HEK293T (cell line): ENCODE data around the gene SMIM14.
"Not testable (repeated sequence)": the region's sequence is repeated elsewhere in the genome, so short reads cannot be mapped to it uniquely, and the experiment has no call there.

Experiments
- CTCF ChIA-PET: fragments of 350-600 bp; formaldehyde crosslinking; extraction: SDS; loops from one replicate; lab custom pipeline; 2021; ENCODE audit warnings: antibody characterized with exemption, inconsistent platforms; lab: Yijun Ruan, JAX
- POLR2A ChIA-PET: fragments of 350-600 bp; formaldehyde crosslinking; extraction: SDS; loops from one replicate; lab custom pipeline; 2020; ENCODE audit warnings: antibody characterized with exemption, inconsistent platforms; lab: Yijun Ruan, JAX
- DNase-seq: peaks from one replicate; pipeline ENCODE4 v3.0.0; 2012; ENCODE audit warnings: mixed read lengths; ENCODE audit errors: extremely low spot score
- ARNT ChIP-seq: fragments of 450-650 bp; IDR thresholded peaks from 2 replicates; pipeline ENCODE4 v1.6.1; 2017; ENCODE audit warnings: mild to moderate bottlenecking
- BHLHE40 ChIP-seq: fragments of 450-650 bp; IDR thresholded peaks from 2 replicates; pipeline ENCODE4 v1.6.1; 2016; ENCODE audit warnings: mild to moderate bottlenecking, moderate library complexity, borderline replicate concordance
- CTBP1 ChIP-seq: fragments of 450-650 bp; IDR thresholded peaks from 2 replicates; pipeline ENCODE4 v1.6.1; 2016; ENCODE audit warnings: borderline replicate concordance
- ELF4 ChIP-seq: fragments of 450-650 bp; IDR thresholded peaks from 2 replicates; pipeline ENCODE4 v1.6.1; 2017; ENCODE audit warnings: antibody characterized with exemption
- FOXA1 ChIP-seq: fragments of 450-650 bp; IDR thresholded peaks from 2 replicates; pipeline ENCODE4 v1.6.1; 2016; ENCODE audit warnings: mild to moderate bottlenecking
- FOXK2 ChIP-seq: fragments of 450-650 bp; IDR thresholded peaks from 2 replicates; pipeline ENCODE4 v1.6.1; 2016; ENCODE audit warnings: mild to moderate bottlenecking
- FOXM1 ChIP-seq: fragments of 450-650 bp; IDR thresholded peaks from 2 replicates; pipeline ENCODE4 v1.6.1; 2017; ENCODE audit warnings: mild to moderate bottlenecking, borderline replicate concordance
- HDGF ChIP-seq: fragments of 450-650 bp; IDR thresholded peaks from 2 replicates; pipeline ENCODE4 v1.6.1; 2017; ENCODE audit warnings: antibody characterized with exemption, borderline replicate concordance
- L3MBTL2 ChIP-seq: fragments of 450-650 bp; conservative IDR thresholded peaks from 2 replicates; pipeline ENCODE4 v1.6.1; 2016; ENCODE audit warnings: mild to moderate bottlenecking
- LEF1 ChIP-seq: fragments of 450-650 bp; IDR thresholded peaks from 2 replicates; pipeline ENCODE4 v1.6.1; 2017; ENCODE audit warnings: mild to moderate bottlenecking, borderline replicate concordance
- NFRKB ChIP-seq: fragments of 450-650 bp; IDR thresholded peaks from 2 replicates; pipeline ENCODE4 v1.6.1; 2016; ENCODE audit warnings: mild to moderate bottlenecking, moderate library complexity
- SP1 ChIP-seq: fragments of 450-650 bp; IDR thresholded peaks from 2 replicates; pipeline ENCODE4 v1.6.1; 2017
- SUZ12 ChIP-seq: fragments of 450-650 bp; IDR thresholded peaks from 2 replicates; pipeline ENCODE4 v1.6.1; 2016; ENCODE audit warnings: mild to moderate bottlenecking
- TARDBP ChIP-seq: fragments of 450-650 bp; IDR thresholded peaks from 2 replicates; pipeline ENCODE4 v1.6.1; 2016
- ZNF384 ChIP-seq: fragments of 450-650 bp; IDR thresholded peaks from 2 replicates; pipeline ENCODE4 v1.6.1; 2016
- TF ChIP-seq, protein P1 (sequence below): fragments of 450-650 bp; IDR thresholded peaks from 2 replicates; pipeline ENCODE4 v1.6.1; 2016

The SMIM14 gene

DNA sequence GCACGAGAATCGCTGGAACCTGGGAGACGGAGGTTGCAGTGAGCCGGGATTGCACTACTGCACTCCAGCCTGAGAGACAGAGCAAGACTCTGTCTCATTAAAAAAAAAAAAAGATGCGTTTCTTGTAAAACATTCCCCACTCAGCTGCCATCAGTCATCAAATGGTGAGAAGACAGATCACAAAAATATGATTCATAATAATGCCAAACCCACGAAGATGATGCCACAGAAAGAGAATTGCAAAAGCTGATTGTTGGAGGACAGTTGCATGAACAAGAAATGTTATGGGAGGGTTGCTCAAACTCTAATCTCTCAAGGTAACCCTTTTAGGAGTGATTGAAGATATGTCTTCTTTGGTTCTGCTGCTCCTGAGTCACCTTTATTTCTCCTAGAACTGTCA, 21.4 kb upstream of the SMIM14 start:
- POLR2A ChIA-PET: no interaction called here
- TF ChIP-seq, protein P1, sequence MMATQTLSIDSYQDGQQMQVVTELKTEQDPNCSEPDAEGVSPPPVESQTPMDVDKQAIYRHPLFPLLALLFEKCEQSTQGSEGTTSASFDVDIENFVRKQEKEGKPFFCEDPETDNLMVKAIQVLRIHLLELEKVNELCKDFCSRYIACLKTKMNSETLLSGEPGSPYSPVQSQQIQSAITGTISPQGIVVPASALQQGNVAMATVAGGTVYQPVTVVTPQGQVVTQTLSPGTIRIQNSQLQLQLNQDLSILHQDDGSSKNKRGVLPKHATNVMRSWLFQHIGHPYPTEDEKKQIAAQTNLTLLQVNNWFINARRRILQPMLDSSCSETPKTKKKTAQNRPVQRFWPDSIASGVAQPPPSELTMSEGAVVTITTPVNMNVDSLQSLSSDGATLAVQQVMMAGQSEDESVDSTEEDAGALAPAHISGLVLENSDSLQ: no peak
- TF ChIP-seq HDGF (no peak), NFRKB (no peak)
- CTCF ChIA-PET: interaction anchor here (0.6 kb wide), 1 partner anchor 9 kb away, joined by 4 read pairs; no protein-coding TSS in a partner anchor
- DNase-seq: no peak

DNA sequence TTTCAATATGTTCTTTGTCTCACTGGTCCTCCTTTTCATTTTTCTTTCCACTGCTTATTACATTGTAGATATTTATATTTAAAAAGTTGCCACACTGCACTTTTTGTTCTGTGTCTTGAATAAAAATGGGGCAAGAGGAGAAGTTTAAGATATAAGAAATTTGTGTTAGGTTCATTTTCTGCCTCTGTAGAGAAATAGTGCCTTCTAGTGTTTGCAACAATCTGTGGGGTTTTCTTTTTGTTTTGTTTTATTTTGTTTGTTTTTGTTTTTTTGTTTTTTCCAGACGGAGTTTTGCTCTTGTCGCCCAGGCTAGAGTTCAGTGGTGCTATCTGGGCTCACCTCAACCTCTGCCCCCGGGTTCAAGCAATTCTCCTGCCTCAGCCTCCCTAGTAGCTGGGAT, 20.1 kb upstream of the SMIM14 start:
- TF ChIP-seq SUZ12 (no peak), FOXA1 (no peak), BHLHE40 (no peak), ELF4 (no peak), TARDBP (no peak), FOXK2 (no peak)
- CTCF ChIA-PET: no interaction called here

DNA sequence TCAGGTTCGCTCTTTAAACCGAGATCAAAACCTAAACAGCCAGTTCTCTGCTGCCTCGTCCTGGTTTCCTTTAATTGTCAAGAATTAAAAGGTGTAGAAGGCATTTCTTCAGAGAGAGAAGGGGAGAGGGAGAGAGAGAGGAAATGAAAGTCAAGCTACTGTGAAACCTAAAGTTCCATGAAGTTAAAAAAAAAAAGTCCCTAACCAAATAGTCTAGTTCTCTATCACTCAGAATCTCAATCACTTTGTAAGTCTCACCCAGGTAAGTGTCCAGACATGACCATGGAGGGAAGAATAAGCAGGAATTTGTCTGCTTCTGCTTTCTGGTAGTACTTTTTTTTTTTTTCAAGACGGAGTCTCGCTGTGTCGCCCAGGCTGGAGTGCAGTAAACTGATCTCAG, 18.8 kb upstream of the SMIM14 start:
- ChIA-PET CTCF (interaction anchor here (0.7 kb wide), 1 partner anchor 316 kb away, joined by 3 read pairs; no protein-coding TSS in a partner anchor), POLR2A (no interaction called here)
- TF ChIP-seq L3MBTL2 (no peak), FOXM1 (no peak), NFRKB (no peak), ELF4 (no peak), LEF1 (no peak), ZNF384 (no peak), ARNT (no peak), SUZ12 (no peak), HDGF (no peak), TARDBP (no peak), CTBP1 (no peak), BHLHE40 (no peak), FOXK2 (no peak)
- TF ChIP-seq, protein P1: no peak
- no peak for DNase-seq

More for the DNA sequence above, 20.1 kb upstream of the SMIM14 start:
- POLR2A ChIA-PET: no interaction called here
- DNase-seq: no peak

DNA sequence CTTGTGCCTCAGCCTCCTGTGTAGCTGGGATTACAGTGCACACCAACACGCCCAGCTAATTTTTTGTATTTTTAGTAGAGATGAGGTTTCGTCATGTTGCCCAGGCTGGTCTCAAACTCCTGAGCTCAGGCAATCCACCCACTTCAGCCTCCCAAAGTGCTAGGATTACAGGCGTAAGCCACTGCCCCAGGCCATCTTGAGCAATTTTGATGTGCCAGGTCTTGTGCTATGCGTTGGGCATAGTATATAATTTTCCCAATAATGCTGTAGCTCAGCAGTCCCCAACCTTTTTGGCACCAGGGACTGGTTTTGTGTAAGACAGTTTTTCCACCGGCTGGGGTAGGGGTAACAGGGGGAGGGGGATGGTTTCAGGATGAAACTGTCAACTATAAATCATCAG, 18.0 kb upstream of the SMIM14 start:
- POLR2A ChIA-PET: not testable (repeated sequence)
- CTCF ChIA-PET: interaction anchor here (0.7 kb wide), 1 partner anchor 317 kb away, joined by 3 read pairs; no protein-coding TSS in a partner anchor

DNA sequence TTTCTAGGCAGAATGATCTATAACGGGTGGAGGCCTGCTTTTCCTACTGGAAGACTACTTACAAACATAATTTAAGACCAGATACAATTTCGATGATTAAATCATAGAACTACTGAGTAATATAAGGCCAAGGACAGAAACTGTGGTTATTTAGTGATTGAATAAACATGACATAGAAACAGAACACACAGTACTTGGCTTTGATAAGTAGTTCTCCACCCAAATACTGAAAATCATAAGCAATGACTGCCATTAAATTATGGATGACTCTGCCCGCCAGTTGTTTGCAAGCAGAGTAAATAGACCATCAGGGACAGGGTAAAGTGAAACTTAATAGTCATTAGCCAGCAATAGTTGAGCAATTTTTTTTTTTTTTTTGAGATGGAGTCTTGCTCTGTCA, 17.2 kb upstream of the SMIM14 start:
- no peak for DNase-seq
- POLR2A ChIA-PET: interaction anchor here (1.4 kb wide), 1 partner anchor 17 kb away, joined by 3 read pairs; the partner anchor contains the start of gene SMIM14
- CTCF ChIA-PET: no interaction called here
- TF ChIP-seq LEF1: no peak
- no peak for TF ChIP-seq CTBP1
- TF ChIP-seq, protein P1: no peak
- TF ChIP-seq ELF4: no peak

More for the DNA sequence above, 18.0 kb upstream of the SMIM14 start:
- not testable (repeated sequence) for DNase-seq

DNA sequence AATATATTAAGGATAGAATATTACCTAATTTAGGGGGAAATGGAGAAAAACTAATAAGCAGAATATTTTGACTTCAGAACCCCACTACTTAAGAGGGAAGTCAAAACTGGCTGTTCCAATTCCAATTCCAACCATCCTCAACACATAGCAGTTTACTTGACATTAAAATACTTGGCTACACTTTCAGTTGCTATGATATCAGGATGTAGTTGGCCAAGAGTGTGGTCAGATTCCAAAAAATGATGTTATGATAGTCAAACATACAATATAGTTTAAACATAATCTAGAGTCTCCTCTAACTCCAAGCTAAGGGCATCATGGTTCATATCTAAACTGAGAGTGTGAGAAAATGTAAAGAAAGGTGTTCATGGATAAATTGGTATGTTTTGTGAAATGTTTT, 16.5 kb upstream of the SMIM14 start:
- DNase-seq: no peak
- TF ChIP-seq ZNF384 (no peak), ELF4 (no peak), CTBP1 (no peak), BHLHE40 (no peak), ARNT (no peak), L3MBTL2 (no peak), SP1 (no peak), NFRKB (no peak), TARDBP (no peak), SUZ12 (no peak), FOXM1 (no peak), LEF1 (no peak), FOXK2 (no peak), FOXA1 (no peak)
- TF ChIP-seq, protein P1: no peak
- CTCF ChIA-PET: no interaction called here
- POLR2A ChIA-PET: interaction anchor here (1.4 kb wide), 1 partner anchor 16 kb away, joined by 3 read pairs; the partner anchor contains the start of gene SMIM14

DNA sequence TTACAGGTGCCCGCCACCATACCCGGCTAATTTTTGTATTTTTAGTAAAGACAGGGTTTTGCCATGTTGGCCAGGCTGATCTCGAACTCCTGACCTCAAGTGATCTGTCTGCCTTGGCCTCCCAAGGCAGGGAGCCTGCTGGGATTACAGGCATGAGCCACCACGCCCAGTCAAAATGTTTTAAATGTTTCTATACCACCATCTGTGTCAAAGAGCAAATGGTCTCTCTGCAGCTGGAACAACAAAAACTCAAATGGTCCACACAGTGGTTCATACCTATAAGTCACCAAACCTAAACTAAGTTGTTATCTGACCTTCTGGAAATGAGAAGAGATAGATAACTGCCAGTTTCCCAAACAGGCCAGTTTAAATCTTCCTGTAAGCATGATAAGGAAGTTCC, 12.9 kb upstream of the SMIM14 start:
- DNase-seq, POLR2A ChIA-PET: not testable (repeated sequence)
- CTCF ChIA-PET: interaction anchor here (0.7 kb wide), 1 partner anchor 18 kb away, joined by 5 read pairs; no protein-coding TSS in a partner anchor
